Transverse colon (tissue), 4 donors: ENCODE results near the gene CYP1A2.

ENCODE experiments used
- EP300 ChIP-seq: sonication (generic); formaldehyde crosslinking; IDR thresholded peaks from one replicate; pipeline ENCODE4 v1.6.1; 2017; ENCODE audit warnings: antibody characterized with exemption, low read depth
- POLR2A ChIP-seq: fragments of 450-650 bp; IDR thresholded peaks from one replicate; pipeline ENCODE4 v1.6.1; 2016; ENCODE audit warnings: antibody characterized with exemption, mild to moderate bottlenecking, moderate library complexity
- POLR2AphosphoS5 ChIP-seq, 3 donors: sonication (generic); formaldehyde crosslinking; IDR thresholded peaks; one replicate each; pipeline ENCODE4 v1.6.1; 2016; ENCODE audit warnings: antibody characterized with exemption in 3 of 3
- TF ChIP-seq, protein P1 (sequence below), 5 experiments: fragments of 200-600 bp in 3 of 5; fragments of 450-650 bp in 2 of 5; sonication (generic) in 3 of 5; IDR thresholded peaks; 1 replicate in 2 of 5; 2 replicates in 3 of 5; pipeline ENCODE4 v1.5.1; 2016 to 2017; ENCODE audit warnings: antibody characterized with exemption in 5 of 5, inconsistent platforms in 3 of 5, mild to moderate bottlenecking in 2 of 5, moderate library complexity in 1 of 5

DNA sequence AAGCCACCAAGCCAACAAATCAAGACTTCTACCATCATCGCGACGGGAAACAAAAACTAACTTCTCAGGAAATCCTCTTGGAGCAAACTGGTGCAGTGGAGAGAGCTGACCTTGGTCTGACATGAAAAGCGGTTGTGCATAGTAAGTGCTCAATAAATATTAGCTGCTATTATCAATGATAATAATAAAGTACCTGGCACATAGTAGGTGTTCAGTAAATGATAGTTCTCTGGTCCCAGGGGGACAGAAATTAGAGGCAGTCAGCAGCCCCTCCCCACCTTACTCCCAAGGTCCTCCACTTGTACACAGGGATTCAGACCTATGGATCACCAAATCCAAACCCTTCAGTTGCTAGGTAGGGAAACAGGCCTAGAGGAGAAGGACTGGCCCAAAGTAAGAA, 27.2 kb downstream of the CYP1A2 start:
- TF ChIP-seq POLR2A, result no peak
- TF ChIP-seq, protein P1, sequence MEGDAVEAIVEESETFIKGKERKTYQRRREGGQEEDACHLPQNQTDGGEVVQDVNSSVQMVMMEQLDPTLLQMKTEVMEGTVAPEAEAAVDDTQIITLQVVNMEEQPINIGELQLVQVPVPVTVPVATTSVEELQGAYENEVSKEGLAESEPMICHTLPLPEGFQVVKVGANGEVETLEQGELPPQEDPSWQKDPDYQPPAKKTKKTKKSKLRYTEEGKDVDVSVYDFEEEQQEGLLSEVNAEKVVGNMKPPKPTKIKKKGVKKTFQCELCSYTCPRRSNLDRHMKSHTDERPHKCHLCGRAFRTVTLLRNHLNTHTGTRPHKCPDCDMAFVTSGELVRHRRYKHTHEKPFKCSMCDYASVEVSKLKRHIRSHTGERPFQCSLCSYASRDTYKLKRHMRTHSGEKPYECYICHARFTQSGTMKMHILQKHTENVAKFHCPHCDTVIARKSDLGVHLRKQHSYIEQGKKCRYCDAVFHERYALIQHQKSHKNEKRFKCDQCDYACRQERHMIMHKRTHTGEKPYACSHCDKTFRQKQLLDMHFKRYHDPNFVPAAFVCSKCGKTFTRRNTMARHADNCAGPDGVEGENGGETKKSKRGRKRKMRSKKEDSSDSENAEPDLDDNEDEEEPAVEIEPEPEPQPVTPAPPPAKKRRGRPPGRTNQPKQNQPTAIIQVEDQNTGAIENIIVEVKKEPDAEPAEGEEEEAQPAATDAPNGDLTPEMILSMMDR (IDR thresholded peaks at IDR 0.05), result no peak
- TF ChIP-seq POLR2AphosphoS5 (IDR thresholded peaks at IDR 0.05), result no peak
- no peak for TF ChIP-seq EP300
